ENCODE data around the gene PPP1R26. TPM values are rescaled to one million over a fixed set of nuclear protein-coding genes. Genes with fewer than 3 reads are reported as not detected.

PPP1R26 gene
- total RNA-seq, 1 donor from 2014 or later = 11.5 TPM

GRCh38 chr9:135461936-135462335 is 17.6 kb upstream of the PPP1R26 start:
- Histone ChIP-seq H3K27me3 (ENCODE audit: control insufficient read depth in 3 of 3, insufficient read depth in 3 of 3, low read length in 3 of 3) (peaks cover 22 to 40% (median 37%) of the 10 kb centered on the region in 3 donors), H3K9me3 (ENCODE audit: control insufficient read depth in 3 of 3, low read length in 3 of 3) (no peaks in the 10 kb centered on the region), H3K4me1 (ENCODE audit: control insufficient read depth in 3 of 3, insufficient read depth in 3 of 3, low read length in 3 of 3) (no peaks in the 10 kb centered on the region), H3K4me3 (ENCODE audit: low read length in 3 of 3) (no peak overlapping the region), H3K27ac (ENCODE audit: low read depth, low read length) (no peak overlapping the region), H3K36me3 (ENCODE audit: control insufficient read depth in 3 of 3, insufficient read depth in 3 of 3, low read length in 3 of 3) (no peaks in the 10 kb centered on the region), H3K9ac (ENCODE audit: low read depth in 1 of 3, low read length in 3 of 3) (no peak overlapping the region)

GRCh38 chr9:135463140-135463539 is 16.4 kb upstream of the PPP1R26 start:
- Histone ChIP-seq H3K36me3 (ENCODE audit: control insufficient read depth in 3 of 3, insufficient read depth in 3 of 3, low read length in 3 of 3) (no peaks in the 10 kb centered on the region), H3K4me3 (ENCODE audit: low read length in 3 of 3) (no peak overlapping the region), H3K27me3 (ENCODE audit: control insufficient read depth in 3 of 3, insufficient read depth in 3 of 3, low read length in 3 of 3) (peaks cover 20 to 36% (median 30%) of the 10 kb centered on the region in 3 donors), H3K27ac (ENCODE audit: low read depth, low read length) (no peak overlapping the region), H3K9me3 (ENCODE audit: control insufficient read depth in 3 of 3, low read length in 3 of 3) (no peaks in the 10 kb centered on the region), H3K4me1 (ENCODE audit: control insufficient read depth in 3 of 3, insufficient read depth in 3 of 3, low read length in 3 of 3) (no peaks in the 10 kb centered on the region), H3K9ac (ENCODE audit: low read depth in 1 of 3, low read length in 3 of 3) (no peak overlapping the region)

GRCh38 chr9:135464181-135464580 is 15.4 kb upstream of the PPP1R26 start:
- Histone ChIP-seq H3K27ac (ENCODE audit: low read depth, low read length) (no peak overlapping the region), H3K9me3 (ENCODE audit: control insufficient read depth in 3 of 3, low read length in 3 of 3) (no peaks in the 10 kb centered on the region), H3K4me1 (ENCODE audit: control insufficient read depth in 3 of 3, insufficient read depth in 3 of 3, low read length in 3 of 3) (no peaks in the 10 kb centered on the region), H3K27me3 (ENCODE audit: control insufficient read depth in 3 of 3, insufficient read depth in 3 of 3, low read length in 3 of 3) (peaks cover 20 to 40% (median 33%) of the 10 kb centered on the region in 3 donors), H3K4me3 (ENCODE audit: low read length in 3 of 3) (no peak overlapping the region), H3K9ac (ENCODE audit: low read depth in 1 of 3, low read length in 3 of 3) (no peak overlapping the region), H3K36me3 (ENCODE audit: control insufficient read depth in 3 of 3, insufficient read depth in 3 of 3, low read length in 3 of 3) (no peaks in the 10 kb centered on the region)

- H3K27me3 ChIP-seq (ENCODE audit: control insufficient read depth in 3 of 3, insufficient read depth in 3 of 3, low read length in 3 of 3) = peaks cover 11 to 39% (median 37%) of the 10 kb centered on the region in 3 donors
- no peak overlapping the region for H3K4me3 ChIP-seq (ENCODE audit: low read length in 3 of 3)
- no peak overlapping the region for H3K9ac ChIP-seq (ENCODE audit: low read depth in 1 of 3, low read length in 3 of 3)
These were observed 10.6 kb upstream of the PPP1R26 start for GRCh38 chr9:135468854-135469521.

GRCh38 chr9:135471791-135472640 is 7.6 kb upstream of the PPP1R26 start:
- Histone ChIP-seq H3K27me3 (ENCODE audit: control insufficient read depth in 3 of 3, insufficient read depth in 3 of 3, low read length in 3 of 3) (peaks cover 19 to 44% (median 31%) of the 10 kb centered on the region in 3 donors), H3K9ac (ENCODE audit: low read depth in 1 of 3, low read length in 3 of 3) (no peak overlapping the region), H3K9me3 (ENCODE audit: control insufficient read depth in 3 of 3, low read length in 3 of 3) (no peaks in the 10 kb centered on the region), H3K27ac (ENCODE audit: low read depth, low read length) (no peak overlapping the region), H3K4me1 (ENCODE audit: control insufficient read depth in 3 of 3, insufficient read depth in 3 of 3, low read length in 3 of 3) (no peaks in the 10 kb centered on the region), H3K4me3 (ENCODE audit: low read length in 3 of 3) (no peak overlapping the region), H3K36me3 (ENCODE audit: control insufficient read depth in 3 of 3, insufficient read depth in 3 of 3, low read length in 3 of 3) (no peaks in the 10 kb centered on the region)

More at GRCh38 chr9:135468854-135469521, 10.6 kb upstream of the PPP1R26 start:
- Histone ChIP-seq H3K4me1 (ENCODE audit: control insufficient read depth in 3 of 3, insufficient read depth in 3 of 3, low read length in 3 of 3) (no peaks in the 10 kb centered on the region), H3K27ac (ENCODE audit: low read depth, low read length) (no peak overlapping the region), H3K36me3 (ENCODE audit: control insufficient read depth in 3 of 3, insufficient read depth in 3 of 3, low read length in 3 of 3) (no peaks in the 10 kb centered on the region), H3K9me3 (ENCODE audit: control insufficient read depth in 3 of 3, low read length in 3 of 3) (no peaks in the 10 kb centered on the region)

- H3K27me3 ChIP-seq (ENCODE audit: control insufficient read depth in 3 of 3, insufficient read depth in 3 of 3, low read length in 3 of 3) = peaks cover 25 to 39% (median 31%) of the 10 kb centered on the region in 3 donors
- no peaks in the 10 kb centered on the region for H3K9me3 ChIP-seq (ENCODE audit: control insufficient read depth in 3 of 3, low read length in 3 of 3)
- no peak overlapping the region for H3K9ac ChIP-seq (ENCODE audit: low read depth in 1 of 3, low read length in 3 of 3)
- no peak overlapping the region for H3K4me3 ChIP-seq (ENCODE audit: low read length in 3 of 3)
- H3K36me3 ChIP-seq (ENCODE audit: control insufficient read depth in 3 of 3, insufficient read depth in 3 of 3, low read length in 3 of 3) = no peaks in the 10 kb centered on the region
- H3K4me1 ChIP-seq (ENCODE audit: control insufficient read depth in 3 of 3, insufficient read depth in 3 of 3, low read length in 3 of 3) = no peaks in the 10 kb centered on the region
- no peak overlapping the region for H3K27ac ChIP-seq (ENCODE audit: low read depth, low read length)
These were observed 5.5 kb upstream of the PPP1R26 start for GRCh38 chr9:135473972-135474543.

GRCh38 chr9:135474915-135475314 is 4.7 kb upstream of the PPP1R26 start:
- H3K9ac ChIP-seq (ENCODE audit: low read depth in 1 of 3, low read length in 3 of 3) = no peak overlapping the region
- H3K9me3 ChIP-seq (ENCODE audit: control insufficient read depth in 3 of 3, low read length in 3 of 3) = no peaks in the 10 kb centered on the region
- no peak overlapping the region for H3K27ac ChIP-seq (ENCODE audit: low read depth, low read length)
- no peak overlapping the region for H3K4me3 ChIP-seq (ENCODE audit: low read length in 3 of 3)
- no peaks in the 10 kb centered on the region for H3K4me1 ChIP-seq (ENCODE audit: control insufficient read depth in 3 of 3, insufficient read depth in 3 of 3, low read length in 3 of 3)
- H3K27me3 ChIP-seq (ENCODE audit: control insufficient read depth in 3 of 3, insufficient read depth in 3 of 3, low read length in 3 of 3) = peaks cover 25 to 34% (median 30%) of the 10 kb centered on the region in 3 donors
- H3K36me3 ChIP-seq (ENCODE audit: control insufficient read depth in 3 of 3, insufficient read depth in 3 of 3, low read length in 3 of 3) = no peaks in the 10 kb centered on the region

- H3K36me3 ChIP-seq (ENCODE audit: control insufficient read depth in 3 of 3, insufficient read depth in 3 of 3, low read length in 3 of 3) = no peaks in the 10 kb centered on the region
These were observed 2.8 kb upstream of the PPP1R26 start for GRCh38 chr9:135476561-135477355.

GRCh38 chr9:135478191-135478590 is 1.4 kb upstream of the PPP1R26 start:
- no peak overlapping the region for H3K27ac ChIP-seq (ENCODE audit: low read depth, low read length)

More at GRCh38 chr9:135476561-135477355, 2.8 kb upstream of the PPP1R26 start:
- H3K27me3 ChIP-seq (ENCODE audit: control insufficient read depth in 3 of 3, insufficient read depth in 3 of 3, low read length in 3 of 3) = peaks cover 21 to 29% (median 27%) of the 10 kb centered on the region in 3 donors
- no peak overlapping the region for H3K4me3 ChIP-seq (ENCODE audit: low read length in 3 of 3)
- peaks cover 7 to 9% (median 8%) of the 10 kb centered on the region in 3 donors for H3K4me1 ChIP-seq (ENCODE audit: control insufficient read depth in 3 of 3, insufficient read depth in 3 of 3, low read length in 3 of 3)
- H3K27ac ChIP-seq (ENCODE audit: low read depth, low read length) = no peak overlapping the region
- no peaks in the 10 kb centered on the region for H3K9me3 ChIP-seq (ENCODE audit: control insufficient read depth in 3 of 3, low read length in 3 of 3)
- H3K9ac ChIP-seq (ENCODE audit: low read depth in 1 of 3, low read length in 3 of 3) = no peak overlapping the region

More at GRCh38 chr9:135478191-135478590, 1.4 kb upstream of the PPP1R26 start:
- H3K27me3 ChIP-seq (ENCODE audit: control insufficient read depth in 3 of 3, insufficient read depth in 3 of 3, low read length in 3 of 3) = peaks cover 10 to 28% (median 18%) of the 10 kb centered on the region in 3 donors
- no peak overlapping the region for H3K4me3 ChIP-seq (ENCODE audit: low read length in 3 of 3)
- no peaks in the 10 kb centered on the region for H3K36me3 ChIP-seq (ENCODE audit: control insufficient read depth in 3 of 3, insufficient read depth in 3 of 3, low read length in 3 of 3)
- peaks cover 7 to 9% (median 8%) of the 10 kb centered on the region in 3 donors for H3K4me1 ChIP-seq (ENCODE audit: control insufficient read depth in 3 of 3, insufficient read depth in 3 of 3, low read length in 3 of 3)
- no peak overlapping the region for H3K9ac ChIP-seq (ENCODE audit: low read depth in 1 of 3, low read length in 3 of 3)
- no peaks in the 10 kb centered on the region for H3K9me3 ChIP-seq (ENCODE audit: control insufficient read depth in 3 of 3, low read length in 3 of 3)

All from skeletal muscle tissue (tissue), 4 donors.